IMR-90 (cell line): ENCODE data around the gene MYH10.

Experiments used
- BHLHE40 ChIP-seq: fragments of 150-350 bp; IDR thresholded peaks from 2 replicates; pipeline ENCODE4 v1.6.1; 2016; ENCODE audit warnings: mild to moderate bottlenecking, low read depth, low read length
- CHD1 ChIP-seq: IDR thresholded peaks from 2 replicates; pipeline ENCODE4 v1.6.1; 2012; ENCODE audit warnings: low read depth, low read length, improper control_type of control experiment
- CTCF ChIP-seq: conservative IDR thresholded peaks from 2 replicates; pipeline ENCODE4 v1.5.1; 2012; ENCODE audit warnings: mild to moderate bottlenecking, low read depth, low read length, improper control_type of control experiment
- ELK1 ChIP-seq: fragments of 150-350 bp; IDR thresholded peaks from 2 replicates; pipeline ENCODE4 v1.6.1; 2016; ENCODE audit warnings: low read depth, mild to moderate bottlenecking, low read length, moderate library complexity, borderline replicate concordance
- POLR2A ChIP-seq: IDR thresholded peaks from 2 replicates; pipeline ENCODE4 v1.6.1; 2012; ENCODE audit warnings: mild to moderate bottlenecking, low read depth, low read length
- RAD21 ChIP-seq: IDR thresholded peaks from 2 replicates; pipeline ENCODE4 v1.6.1; 2012; ENCODE audit warnings: low read length, improper control_type of control experiment

GRCh38 chr17:8439681-8440080 lies 190.8 kb downstream of the MYH10 start:
- TF ChIP-seq CTCF: no peak
- TF ChIP-seq POLR2A: no peak
- no peak for TF ChIP-seq ELK1
- TF ChIP-seq RAD21: no peak
- TF ChIP-seq CHD1: no peak
- no peak for TF ChIP-seq BHLHE40
